VCaP (cell line): ENCODE results near the gene ARHGAP27.

Experiments
- H3K27ac ChIP-seq: fragments of 450-650 bp; 2 replicates; pipeline ENCODE4 v1.5.1; 2017
- TF ChIP-seq, protein P1 (sequence below): fragments of 450-650 bp; conservative IDR thresholded peaks from 2 replicates; pipeline ENCODE4 v1.5.1; 2017; ENCODE audit warnings: mild to moderate bottlenecking, moderate library complexity

The ARHGAP27 gene

DNA sequence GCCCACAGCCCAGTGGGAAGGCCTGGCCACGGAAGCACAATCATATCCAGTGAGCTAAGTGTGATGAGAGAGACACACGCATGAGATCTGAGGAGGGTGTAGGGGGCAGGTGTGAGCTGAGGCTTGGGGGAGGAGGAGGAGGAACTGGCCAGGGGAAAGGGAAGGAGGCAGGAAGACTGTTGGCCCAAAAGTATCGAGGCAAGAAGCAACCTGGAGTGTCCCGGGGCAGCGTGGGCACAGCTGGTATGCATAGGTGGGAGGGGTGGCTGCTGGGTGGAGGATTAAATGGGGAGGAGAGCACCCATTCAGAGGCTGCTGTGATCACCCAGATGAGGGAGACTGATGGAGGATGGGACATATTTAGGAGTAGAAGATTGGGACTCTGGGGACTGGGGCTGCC lies 41.4 kb downstream of the ARHGAP27 start:
- H3K27ac ChIP-seq, result no peak overlapping the region

DNA sequence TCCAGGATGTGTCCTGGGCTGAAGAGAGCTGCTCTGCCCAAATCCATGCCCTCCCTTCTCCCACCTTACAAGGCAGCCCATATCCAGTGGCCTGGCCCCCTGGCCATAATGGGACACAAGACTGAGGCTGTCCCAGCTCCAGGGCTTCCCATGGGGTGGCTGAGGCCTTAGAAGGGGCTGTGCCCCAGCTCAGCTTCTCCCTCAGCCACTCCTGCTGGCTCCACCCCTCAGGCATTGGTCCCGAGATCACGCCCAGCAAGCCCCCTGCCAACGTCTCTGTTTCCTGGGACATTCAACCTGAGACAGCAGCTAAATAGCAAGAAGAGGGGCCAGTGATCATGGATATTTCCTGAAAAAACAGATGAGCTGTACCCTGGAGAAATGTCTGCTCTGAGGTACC lies 43.3 kb downstream of the ARHGAP27 start:
- TF ChIP-seq, protein P1, sequence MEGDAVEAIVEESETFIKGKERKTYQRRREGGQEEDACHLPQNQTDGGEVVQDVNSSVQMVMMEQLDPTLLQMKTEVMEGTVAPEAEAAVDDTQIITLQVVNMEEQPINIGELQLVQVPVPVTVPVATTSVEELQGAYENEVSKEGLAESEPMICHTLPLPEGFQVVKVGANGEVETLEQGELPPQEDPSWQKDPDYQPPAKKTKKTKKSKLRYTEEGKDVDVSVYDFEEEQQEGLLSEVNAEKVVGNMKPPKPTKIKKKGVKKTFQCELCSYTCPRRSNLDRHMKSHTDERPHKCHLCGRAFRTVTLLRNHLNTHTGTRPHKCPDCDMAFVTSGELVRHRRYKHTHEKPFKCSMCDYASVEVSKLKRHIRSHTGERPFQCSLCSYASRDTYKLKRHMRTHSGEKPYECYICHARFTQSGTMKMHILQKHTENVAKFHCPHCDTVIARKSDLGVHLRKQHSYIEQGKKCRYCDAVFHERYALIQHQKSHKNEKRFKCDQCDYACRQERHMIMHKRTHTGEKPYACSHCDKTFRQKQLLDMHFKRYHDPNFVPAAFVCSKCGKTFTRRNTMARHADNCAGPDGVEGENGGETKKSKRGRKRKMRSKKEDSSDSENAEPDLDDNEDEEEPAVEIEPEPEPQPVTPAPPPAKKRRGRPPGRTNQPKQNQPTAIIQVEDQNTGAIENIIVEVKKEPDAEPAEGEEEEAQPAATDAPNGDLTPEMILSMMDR, result no peak
- no peak overlapping the region for H3K27ac ChIP-seq

More for the DNA sequence above, 41.4 kb downstream of the ARHGAP27 start:
- TF ChIP-seq, protein P1, result no peak

DNA sequence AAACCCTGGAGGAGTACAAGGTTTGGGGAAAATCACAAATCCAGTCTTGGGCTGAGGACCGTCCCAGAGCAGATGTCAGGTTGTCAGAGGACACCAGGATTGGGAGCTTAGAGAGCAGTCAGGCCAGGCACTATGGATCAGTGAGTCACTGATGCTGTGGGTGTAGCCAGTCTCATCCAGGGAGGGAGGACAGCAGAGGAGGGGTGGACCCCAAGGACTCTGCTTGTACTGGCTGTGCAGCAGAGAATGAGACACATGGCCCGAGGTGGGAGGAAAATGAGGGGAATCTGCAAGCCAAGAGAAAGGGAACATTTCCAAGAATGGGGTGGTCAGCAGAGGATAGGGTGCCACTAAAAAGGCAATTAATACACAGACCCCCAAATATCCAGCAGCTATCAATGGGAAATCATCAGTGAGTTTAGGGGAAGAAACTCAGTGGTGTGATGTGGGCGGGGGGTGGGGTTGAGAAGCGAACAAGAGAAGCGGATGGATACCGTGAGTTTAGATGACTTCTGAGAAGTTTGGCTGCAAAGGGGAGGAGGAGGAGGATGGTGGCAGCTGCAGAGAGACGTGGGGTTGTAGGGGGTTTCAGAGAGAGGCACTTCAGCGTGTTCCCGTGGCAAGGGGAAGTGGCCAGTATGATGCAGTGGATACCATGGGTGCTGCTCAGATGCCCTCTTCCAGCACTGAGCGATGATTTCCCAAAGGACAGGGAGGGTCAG lies 43.9 kb downstream of the ARHGAP27 start:
- H3K27ac ChIP-seq, result no peak overlapping the region
- TF ChIP-seq, protein P1, result no peak

DNA sequence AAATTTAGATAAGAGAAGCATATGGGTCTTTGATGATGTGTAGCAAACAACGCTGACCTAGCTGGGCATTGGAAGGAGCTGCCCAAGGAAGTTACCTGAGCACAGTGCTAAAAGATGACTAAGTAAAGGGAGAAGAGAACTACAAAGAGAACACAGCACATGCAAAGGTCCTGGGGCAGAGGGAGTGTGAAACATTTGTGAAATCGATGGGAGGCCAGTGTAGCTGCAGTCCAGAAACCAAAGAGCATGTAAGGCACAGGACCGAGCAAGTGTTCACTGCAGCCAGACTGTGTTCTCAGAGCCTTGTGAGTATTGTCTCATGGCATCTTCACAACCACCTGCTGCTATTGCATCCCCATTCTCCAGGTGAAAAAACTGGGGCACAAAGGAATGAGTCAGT lies 44.9 kb downstream of the ARHGAP27 start:
- TF ChIP-seq, protein P1, result no peak

DNA sequence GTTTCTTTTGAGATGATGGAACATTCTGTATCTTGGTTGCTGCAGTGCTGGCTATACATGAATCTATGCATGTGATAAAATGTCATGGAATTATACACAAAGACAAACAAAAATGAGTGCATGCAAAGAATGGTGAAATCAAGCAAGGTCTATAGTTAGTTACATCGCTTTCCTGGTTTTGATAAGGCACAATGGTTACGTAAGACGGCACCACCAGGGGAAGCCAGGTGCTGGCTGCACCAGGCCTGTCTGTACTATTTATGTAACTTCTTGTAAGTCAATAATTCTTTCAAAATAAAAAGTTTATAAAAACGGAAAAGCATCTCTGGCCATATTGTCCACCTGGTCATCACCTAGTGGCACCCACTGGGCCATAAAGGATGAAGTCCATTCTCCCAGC lies 46.5 kb downstream of the ARHGAP27 start:
- TF ChIP-seq, protein P1, result no peak
- H3K27ac ChIP-seq, result 0 out of 2 replicates have a peak overlapping the region, but pooled peaks have one; percentile 22

More for the DNA sequence above, 44.9 kb downstream of the ARHGAP27 start:
- no peak overlapping the region for H3K27ac ChIP-seq

DNA sequence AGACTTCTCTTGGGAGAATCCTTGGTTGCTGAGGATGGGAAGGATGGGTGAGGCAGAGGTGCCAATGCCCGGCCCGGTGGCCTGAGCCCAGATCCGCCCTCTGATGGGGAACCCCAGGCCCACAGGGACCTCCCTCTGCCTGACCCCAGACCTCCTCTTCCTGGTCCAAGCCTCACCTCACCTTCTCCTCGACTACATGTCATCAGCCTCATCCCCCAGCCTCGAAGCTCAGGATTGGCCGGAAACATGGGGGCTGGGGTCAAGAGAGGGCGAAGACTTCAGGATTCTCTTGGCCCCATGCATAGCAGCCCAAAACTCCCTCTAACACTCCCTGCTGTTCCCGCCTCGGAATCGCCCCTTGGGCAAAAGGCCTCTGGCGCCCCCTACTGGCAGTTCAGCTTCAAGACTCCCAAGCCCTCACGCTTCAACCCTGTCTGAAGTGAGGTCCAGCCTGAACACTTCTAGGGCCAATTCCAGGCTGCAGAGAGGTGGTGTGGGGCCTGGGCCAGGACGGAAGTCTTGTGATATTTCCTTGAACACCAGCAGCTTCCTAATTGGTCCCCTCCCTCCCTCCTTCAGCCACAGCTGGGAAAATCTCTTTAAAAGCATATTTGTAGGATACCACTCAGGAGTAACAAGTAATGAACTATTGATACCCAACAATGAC lies 47.2 kb downstream of the ARHGAP27 start:
- TF ChIP-seq, protein P1, result peak; percentile 99
- peak overlapping the region; percentile 22; the same call in 1 of the 2 replicates for H3K27ac ChIP-seq

DNA sequence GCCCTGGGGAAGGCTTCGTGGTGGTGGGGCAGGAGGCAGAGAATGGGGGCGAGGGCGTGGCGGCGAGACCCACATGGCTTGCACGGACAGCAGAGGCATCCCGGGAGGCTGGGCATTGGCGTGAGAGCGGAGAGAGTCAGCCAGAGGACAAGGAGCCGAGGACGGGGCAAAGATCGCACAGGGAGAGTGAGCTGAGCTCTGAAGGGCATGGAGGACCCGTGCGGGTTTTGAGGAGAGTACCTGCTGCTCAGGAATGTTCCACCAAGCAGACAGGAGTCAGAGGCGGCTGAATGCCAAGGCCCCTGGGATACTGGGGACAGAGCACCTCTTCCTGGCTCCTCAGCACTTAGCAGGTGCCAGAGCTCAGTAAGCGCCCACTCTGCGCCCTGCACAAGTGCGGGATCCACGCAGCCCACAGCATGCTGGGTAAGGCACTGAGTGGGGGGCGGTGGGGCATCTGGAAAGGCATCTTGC lies 47.8 kb downstream of the ARHGAP27 start:
- H3K27ac ChIP-seq, result peak overlapping the region; percentile 16; the same call in 1 of the 2 replicates
- TF ChIP-seq, protein P1, result no peak
